Measurements from ENCODE around the gene LRRC7. TPM values are rescaled to one million over a fixed set of nuclear protein-coding genes. Genes with fewer than 3 reads are reported as not detected.

LRRC7 gene
- total and polyA plus RNA-seq, 2 donors (not counting 1 experiment from before 2014, with no cell fraction given) = 0.03 TPM; not detected in 1

- Histone ChIP-seq H3K27me3 (ENCODE audit: control insufficient read depth, insufficient read depth, low read length) (no peaks in the 10 kb centered on the region), H3K27ac (ENCODE audit: insufficient read depth, low read length) (no peak overlapping the region), H3K4me1 (ENCODE audit: control insufficient read depth, extremely low read depth, insufficient read depth, low read length) (peaks cover 3% of the 10 kb centered on the region), H2AFZ (ENCODE audit: low read length) (no peak overlapping the region), H3K9me3 (ENCODE audit: control insufficient read depth, insufficient read depth, low read depth, low read length) (no peaks in the 10 kb centered on the region), H3K9ac (ENCODE audit: insufficient read depth, low read length) (no peak overlapping the region), H3K4me2 (ENCODE audit: extremely low read depth, insufficient read depth, low read length) (no peak overlapping the region), H3K36me3 (ENCODE audit: control insufficient read depth, insufficient read depth, low read length) (no peaks in the 10 kb centered on the region), H3K4me3 (replicated peaks in 1 of 4; ENCODE audit: control extremely low read depth in 1 of 4, insufficient read depth in 1 of 4, low read depth in 3 of 4, low read length in 4 of 4) (no peak overlapping the region), H4K20me1 (ENCODE audit: control insufficient read depth, extremely low read depth, insufficient read depth, low read length) (no peaks in the 10 kb centered on the region), H3K79me2 (ENCODE audit: control insufficient read depth, insufficient read depth, low read length) (no peaks in the 10 kb centered on the region)
- no peak for DNase-seq (ENCODE audit: low read depth in 2 of 2)
- TF ChIP-seq EZH2 (IDR thresholded peaks at IDR 0.05; ENCODE audit: low read length, missing control alignments) (no peak), CTCF (conservative IDR thresholded peaks at IDR 0.05 in 1 of 2, IDR thresholded peaks at IDR 0.05 in 1 of 2; ENCODE audit: low read depth in 1 of 2, low read length in 2 of 2) (no peak)
Measured at GRCh38 chr1:70077066-70077465, 509.3 kb downstream of the LRRC7 start.

DNA sequence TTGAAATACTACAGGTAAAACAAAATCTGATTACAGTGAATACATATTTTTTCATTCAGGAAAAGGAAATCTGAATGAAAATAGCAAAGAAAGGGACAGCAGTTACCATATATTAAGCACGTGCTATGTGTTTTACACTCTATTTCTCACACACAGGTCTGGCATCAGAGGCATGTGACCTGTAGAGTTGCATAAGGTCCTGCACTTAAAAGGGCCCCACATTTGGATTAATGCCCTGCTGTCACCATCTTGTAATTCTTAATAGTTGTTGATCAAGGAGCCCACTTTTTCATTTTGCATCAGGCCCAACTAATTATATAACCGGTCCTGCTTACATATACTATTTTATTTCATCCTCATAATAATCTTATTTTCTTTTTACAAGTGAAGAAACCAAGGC is 511.8 kb downstream of the LRRC7 start:
- H2AFZ ChIP-seq (ENCODE audit: low read length) = no peak overlapping the region

DNA sequence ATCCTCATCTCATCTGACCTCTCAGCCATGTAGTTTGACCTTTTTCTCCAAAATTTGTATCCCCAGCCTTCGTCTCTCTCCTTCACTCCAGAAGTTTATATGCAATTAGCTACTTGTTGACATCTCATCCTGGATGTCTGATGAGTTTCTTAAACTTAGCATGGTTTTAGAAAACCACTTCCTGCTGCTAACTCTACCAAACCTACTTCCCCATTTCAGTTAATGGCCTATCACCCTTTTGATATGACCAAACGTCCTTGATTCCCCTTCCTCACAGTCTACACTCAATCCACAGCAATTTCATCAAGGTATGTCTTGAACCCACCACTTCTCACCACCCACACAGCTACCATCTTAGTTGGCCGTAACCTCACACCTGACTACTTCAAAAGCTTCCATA is 515.8 kb downstream of the LRRC7 start:
- no peaks in the 10 kb centered on the region for H3K9me3 ChIP-seq (ENCODE audit: control insufficient read depth, insufficient read depth, low read depth, low read length)
- no peaks in the 10 kb centered on the region for H3K4me1 ChIP-seq (ENCODE audit: control insufficient read depth, extremely low read depth, insufficient read depth, low read length)
- H3K27ac ChIP-seq (ENCODE audit: insufficient read depth, low read length) = no peak overlapping the region
- H4K20me1 ChIP-seq (ENCODE audit: control insufficient read depth, extremely low read depth, insufficient read depth, low read length) = no peaks in the 10 kb centered on the region
- no peak overlapping the region for H2AFZ ChIP-seq (ENCODE audit: low read length)
- H3K36me3 ChIP-seq (ENCODE audit: control insufficient read depth, insufficient read depth, low read length) = no peaks in the 10 kb centered on the region
- DNase-seq (ENCODE audit: low read depth in 2 of 2) = no peak
- H3K9ac ChIP-seq (ENCODE audit: insufficient read depth, low read length) = no peak overlapping the region
- no peak overlapping the region for H3K4me3 ChIP-seq (replicated peaks in 1 of 4; ENCODE audit: control extremely low read depth in 1 of 4, insufficient read depth in 1 of 4, low read depth in 3 of 4, low read length in 4 of 4)
- TF ChIP-seq EZH2 (IDR thresholded peaks at IDR 0.05; ENCODE audit: low read length, missing control alignments) = no peak
- TF ChIP-seq CTCF (conservative IDR thresholded peaks at IDR 0.05 in 1 of 2, IDR thresholded peaks at IDR 0.05 in 1 of 2; ENCODE audit: low read depth in 1 of 2, low read length in 2 of 2) = no peak
- no peak overlapping the region for H3K4me2 ChIP-seq (ENCODE audit: extremely low read depth, insufficient read depth, low read length)
- H3K27me3 ChIP-seq (ENCODE audit: control insufficient read depth, insufficient read depth, low read length) = no peaks in the 10 kb centered on the region
- H3K79me2 ChIP-seq (ENCODE audit: control insufficient read depth, insufficient read depth, low read length) = no peaks in the 10 kb centered on the region

More for the DNA sequence above, 511.8 kb downstream of the LRRC7 start:
- no peaks in the 10 kb centered on the region for H3K4me1 ChIP-seq (ENCODE audit: control insufficient read depth, extremely low read depth, insufficient read depth, low read length)
- no peaks in the 10 kb centered on the region for H3K9me3 ChIP-seq (ENCODE audit: control insufficient read depth, insufficient read depth, low read depth, low read length)
- H4K20me1 ChIP-seq (ENCODE audit: control insufficient read depth, extremely low read depth, insufficient read depth, low read length) = no peaks in the 10 kb centered on the region
- TF ChIP-seq CTCF (conservative IDR thresholded peaks at IDR 0.05 in 1 of 2, IDR thresholded peaks at IDR 0.05 in 1 of 2; ENCODE audit: low read depth in 1 of 2, low read length in 2 of 2) (no peak), EZH2 (IDR thresholded peaks at IDR 0.05; ENCODE audit: low read length, missing control alignments) (no peak)
- no peak overlapping the region for H3K27ac ChIP-seq (ENCODE audit: insufficient read depth, low read length)
- H3K27me3 ChIP-seq (ENCODE audit: control insufficient read depth, insufficient read depth, low read length) = no peaks in the 10 kb centered on the region
- no peak overlapping the region for H3K9ac ChIP-seq (ENCODE audit: insufficient read depth, low read length)
- H3K4me3 ChIP-seq (replicated peaks in 1 of 4; ENCODE audit: control extremely low read depth in 1 of 4, insufficient read depth in 1 of 4, low read depth in 3 of 4, low read length in 4 of 4) = no peak overlapping the region
- no peak overlapping the region for H3K4me2 ChIP-seq (ENCODE audit: extremely low read depth, insufficient read depth, low read length)
- no peaks in the 10 kb centered on the region for H3K79me2 ChIP-seq (ENCODE audit: control insufficient read depth, insufficient read depth, low read length)
- no peak for DNase-seq (ENCODE audit: low read depth in 2 of 2)
- no peaks in the 10 kb centered on the region for H3K36me3 ChIP-seq (ENCODE audit: control insufficient read depth, insufficient read depth, low read length)

All from fibroblast of lung (primary cell).